GM19438 (cell line): ENCODE data around the gene YIPF2.

Source experiments
- ATAC-seq: cut with Tn5 transposase; IDR thresholded peaks from one replicate; pipeline ENCODE4 v1.9.1; 2021; ENCODE audit warnings: low read depth; ENCODE audit not compliant: unreplicated experiment

Gene YIPF2

DNA sequence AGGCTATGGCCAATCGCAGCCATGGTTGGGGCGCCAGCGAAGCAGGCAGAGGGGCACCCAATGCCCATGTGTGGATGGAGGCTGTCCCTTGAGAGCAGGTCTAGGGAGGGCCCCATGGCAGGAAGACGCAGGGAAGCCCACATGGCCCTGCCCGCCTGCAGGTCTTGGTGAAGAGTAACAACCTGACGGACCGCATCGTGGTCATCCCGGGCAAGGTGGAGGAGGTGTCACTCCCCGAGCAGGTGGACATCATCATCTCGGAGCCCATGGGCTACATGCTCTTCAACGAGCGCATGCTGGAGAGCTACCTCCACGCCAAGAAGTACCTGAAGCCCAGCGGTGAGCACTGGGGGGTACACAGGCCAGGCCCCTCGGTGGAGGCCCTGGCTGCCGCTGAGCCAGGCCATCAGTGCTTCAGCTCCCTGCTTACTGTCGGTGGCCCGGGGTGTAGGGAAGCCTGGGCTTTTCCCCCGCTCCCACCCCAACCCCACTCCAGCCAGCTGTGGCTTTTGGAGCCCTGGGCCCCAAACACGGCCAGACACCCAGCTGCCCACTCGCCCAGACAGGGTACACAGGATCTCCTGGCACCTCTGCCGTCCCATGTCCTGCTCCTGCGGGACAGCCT lies 14.6 kb downstream of the YIPF2 start:
- ATAC-seq, result no peak

DNA sequence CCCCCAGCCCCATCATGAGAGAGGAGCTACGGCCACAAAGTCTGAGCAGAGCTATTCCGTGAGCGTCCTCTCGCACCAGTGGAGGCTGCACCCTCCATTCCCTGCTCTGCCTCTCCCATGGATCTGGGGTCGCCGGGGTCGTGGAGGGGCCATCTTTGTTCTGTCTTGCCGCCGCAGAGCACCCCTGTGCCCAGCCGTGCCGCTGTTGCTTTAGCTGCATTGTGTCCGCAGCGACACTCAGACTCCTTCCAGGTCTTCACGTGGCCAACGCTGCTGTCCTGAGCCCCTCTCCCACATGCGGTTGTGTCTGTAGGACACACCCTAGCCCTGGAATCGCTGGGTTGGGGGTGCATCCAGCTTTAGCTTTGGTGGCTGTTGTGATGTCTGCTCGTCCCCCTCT lies 15.8 kb downstream of the YIPF2 start:
- no peak for ATAC-seq

DNA sequence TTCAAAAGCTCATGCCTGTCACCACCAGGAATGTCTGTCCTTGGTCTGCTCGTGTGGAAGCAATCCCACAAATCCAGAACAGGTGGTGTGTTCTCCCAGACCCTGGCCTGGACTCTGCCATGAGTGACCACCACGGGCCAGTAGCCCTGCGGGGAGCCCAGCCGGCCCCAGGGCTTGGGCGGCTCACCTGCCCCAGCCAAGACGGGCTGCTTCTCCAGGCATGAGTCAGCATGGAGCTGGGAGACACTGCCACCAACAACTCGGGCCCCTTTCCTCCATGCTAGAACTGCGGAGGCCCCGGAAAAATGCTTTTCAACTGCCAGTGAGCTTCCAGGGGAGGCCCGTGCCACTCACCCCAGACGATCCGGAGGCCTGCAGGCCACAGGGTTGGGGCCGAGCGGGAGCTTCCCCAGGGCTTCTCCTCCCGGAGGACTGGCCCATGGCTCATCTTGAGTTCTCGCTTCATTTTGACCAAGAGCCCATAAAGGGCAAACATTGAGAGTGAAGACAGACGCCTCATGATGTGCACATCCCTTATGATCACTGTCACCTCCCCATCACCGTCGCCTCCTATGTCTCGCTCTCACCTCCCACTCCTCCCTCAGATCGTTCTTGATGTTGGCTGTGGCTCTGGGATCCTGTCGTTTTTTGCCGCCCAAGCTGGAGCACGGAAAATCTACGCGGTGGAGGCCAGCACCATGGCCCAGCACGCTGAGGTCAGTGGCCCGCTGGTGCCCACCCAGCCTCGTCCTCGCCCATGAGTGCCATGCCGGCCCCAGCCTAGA lies 16.7 kb downstream of the YIPF2 start:
- no peak for ATAC-seq

DNA sequence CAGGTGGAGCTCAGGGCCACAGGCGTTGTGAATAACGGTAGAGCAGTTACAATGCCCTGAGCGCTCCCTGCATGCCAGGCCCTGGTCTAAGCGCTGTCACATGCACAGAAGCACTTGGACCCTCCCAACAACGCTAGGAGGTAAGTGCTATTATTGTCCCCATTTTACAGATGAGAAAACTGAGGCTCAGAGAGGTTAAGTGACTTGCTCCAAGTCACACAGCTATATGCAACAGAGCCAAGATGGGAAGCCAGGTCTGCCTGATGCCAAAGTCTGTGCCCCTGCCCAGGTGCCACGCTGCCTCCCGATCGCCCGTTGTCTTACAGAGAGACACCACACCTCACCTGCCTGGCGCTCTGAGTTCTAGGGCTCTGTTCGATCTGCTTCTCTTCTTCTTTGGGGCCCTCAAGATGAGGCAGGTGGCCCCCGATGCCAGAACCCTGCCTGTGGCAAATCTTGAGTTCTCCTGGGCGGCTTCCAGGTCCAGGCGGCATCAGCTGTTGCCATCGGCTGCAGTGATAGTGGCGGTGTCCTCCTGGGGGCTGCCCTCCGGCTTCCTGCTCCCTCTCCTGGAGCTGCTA lies 20.0 kb downstream of the YIPF2 start:
- no peak for ATAC-seq

DNA sequence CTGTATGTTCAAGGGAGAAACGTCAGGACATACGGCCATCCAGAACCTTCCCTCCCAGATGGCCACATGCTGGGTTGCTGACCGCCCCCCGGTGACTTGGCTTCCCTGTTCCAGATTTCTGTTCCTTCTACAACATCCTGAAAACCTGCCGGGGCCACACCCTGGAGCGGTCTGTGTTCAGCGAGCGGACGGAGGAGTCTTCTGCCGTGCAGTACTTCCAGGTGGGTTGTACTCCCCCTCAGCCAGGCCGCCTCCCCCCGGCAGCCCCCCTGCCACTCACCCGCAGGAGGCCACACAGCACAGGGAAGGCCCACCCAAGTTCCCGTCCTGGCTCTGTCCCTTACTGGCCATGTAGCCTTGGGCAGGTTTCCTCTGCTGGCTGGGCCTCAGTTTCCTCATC lies 20.5 kb downstream of the YIPF2 start:
- ATAC-seq, result no peak

DNA sequence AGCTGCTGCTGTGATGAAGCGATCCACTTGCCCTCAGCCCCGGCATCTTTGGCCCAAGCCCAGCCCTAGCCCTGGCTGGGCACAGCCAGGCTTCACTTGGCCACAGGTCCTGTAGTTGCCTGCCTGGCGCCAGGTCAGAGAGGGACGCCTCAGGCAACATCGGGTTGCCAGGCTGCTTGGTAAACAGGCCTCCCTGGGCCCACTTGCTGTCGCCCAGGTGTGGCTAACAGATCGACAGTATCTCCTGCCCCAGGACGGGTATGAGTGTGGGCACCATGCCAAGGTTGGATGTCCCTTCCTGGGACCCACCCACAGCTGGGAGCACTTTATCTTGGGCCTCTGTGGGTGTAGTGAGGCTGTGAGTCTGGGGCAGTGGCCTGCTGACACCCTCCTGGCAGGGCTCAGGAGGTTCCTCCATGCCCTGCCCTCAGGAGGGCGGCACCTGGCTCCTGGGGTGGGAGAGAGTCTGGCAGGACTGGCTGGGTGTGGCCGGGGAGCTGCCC lies 29.2 kb downstream of the YIPF2 start:
- no peak for ATAC-seq

DNA sequence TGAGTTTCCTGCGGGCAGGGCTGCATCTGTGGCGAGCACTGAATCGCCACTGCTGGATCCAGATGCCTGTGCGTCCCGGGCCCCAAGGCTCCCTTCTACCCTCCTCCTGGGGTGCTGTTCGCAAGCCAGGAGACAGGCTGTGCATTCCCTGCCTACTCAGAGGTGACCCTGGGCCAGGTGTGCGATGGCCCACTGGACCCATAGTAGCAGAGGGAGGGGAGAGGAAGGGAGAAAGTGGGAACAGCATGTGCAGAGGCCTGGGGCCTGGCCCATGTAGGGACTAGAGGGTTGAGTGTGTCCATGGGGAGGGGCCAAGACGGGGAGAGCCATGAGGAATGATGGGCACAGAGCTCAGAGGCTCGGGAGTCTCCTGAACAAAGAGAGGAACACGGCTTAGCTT lies 29.8 kb downstream of the YIPF2 start:
- ATAC-seq, result no peak

DNA sequence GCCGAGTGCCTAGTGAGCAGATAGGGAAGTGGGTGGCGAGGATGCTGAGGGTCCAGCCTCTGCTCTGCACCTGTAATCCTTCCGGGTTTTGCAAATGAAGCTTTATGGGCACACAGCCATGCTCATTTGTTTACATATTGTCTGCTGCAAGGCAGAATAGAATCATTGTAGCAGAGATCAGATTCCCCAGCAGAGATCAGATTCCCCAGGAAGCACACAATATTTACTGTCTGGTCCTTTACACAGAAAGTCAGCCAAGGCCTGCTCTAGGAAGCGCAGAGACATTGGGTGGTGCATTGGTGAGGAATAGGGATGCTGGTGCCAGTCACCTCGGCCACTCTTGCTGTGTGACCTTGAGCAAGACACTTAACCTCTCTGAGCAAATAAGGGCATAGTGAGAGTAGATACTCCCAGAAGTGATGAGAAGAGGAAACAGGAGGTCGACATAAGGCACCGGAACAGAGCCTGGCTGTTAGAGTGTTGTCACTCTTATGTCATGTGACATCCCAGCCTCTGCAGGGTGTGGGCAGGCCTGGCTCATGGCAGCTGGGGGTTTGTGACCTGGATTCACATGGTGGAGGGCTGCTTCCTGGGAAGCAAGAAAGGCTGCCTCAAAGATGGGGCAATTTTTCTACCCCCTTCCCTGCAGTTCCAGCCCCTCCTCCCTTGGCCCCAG lies 31.4 kb downstream of the YIPF2 start:
- ATAC-seq, result no peak

DNA sequence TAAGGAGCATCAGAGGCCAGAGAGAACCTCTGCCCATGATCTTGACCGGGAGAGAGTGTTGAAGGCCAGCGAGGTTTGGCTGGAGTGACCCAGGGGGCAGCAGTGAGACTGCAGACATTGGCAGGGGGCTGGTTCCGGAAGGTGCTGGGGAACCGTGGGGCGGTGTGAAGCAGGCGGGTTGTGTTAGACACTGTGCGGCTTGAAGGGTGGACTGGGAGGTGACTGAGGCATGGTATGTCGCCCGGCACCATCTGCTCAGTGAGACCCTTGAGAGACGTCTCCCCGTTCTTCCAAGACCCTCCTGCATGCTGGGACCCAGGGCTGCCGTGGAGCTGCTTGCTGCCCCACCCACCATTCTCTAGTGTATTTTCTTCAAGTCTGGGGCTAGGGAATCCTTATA lies 32.5 kb downstream of the YIPF2 start:
- no peak for ATAC-seq

DNA sequence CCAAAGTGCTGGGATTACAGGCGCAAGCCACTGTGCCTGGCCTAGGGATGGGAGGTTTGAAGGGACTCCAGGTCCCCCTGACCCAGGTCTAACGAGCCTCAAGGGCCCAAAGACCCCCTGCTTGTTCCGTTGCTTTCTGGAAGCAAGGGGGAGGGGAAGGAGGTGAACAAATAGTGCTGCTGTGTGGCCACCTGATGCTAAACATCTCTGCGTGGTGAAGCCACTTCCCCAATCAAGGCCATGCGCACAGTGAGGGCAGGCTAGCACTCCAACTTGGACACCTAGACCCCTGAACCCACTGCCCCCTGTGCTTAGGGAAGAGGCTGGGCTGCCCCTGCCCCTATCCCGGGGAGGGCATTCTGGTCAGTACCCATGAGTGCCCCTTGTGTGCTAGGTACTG lies 33.1 kb downstream of the YIPF2 start:
- no peak for ATAC-seq

DNA sequence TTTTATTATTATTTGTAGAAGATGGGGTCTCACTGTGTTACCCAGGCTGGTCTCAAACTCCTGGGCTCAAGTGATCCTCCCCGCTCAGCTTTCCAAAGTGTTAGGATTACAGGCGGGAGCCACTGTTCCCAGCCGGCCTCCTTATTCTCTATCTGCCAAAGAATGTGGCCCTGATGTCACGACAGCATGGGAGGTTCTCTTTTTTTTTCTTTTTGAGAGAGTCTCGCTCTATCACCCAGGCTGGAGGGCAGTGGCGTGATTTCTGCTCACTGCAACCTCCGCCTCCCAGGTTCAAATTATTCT lies 33.6 kb downstream of the YIPF2 start:
- no peak for ATAC-seq

DNA sequence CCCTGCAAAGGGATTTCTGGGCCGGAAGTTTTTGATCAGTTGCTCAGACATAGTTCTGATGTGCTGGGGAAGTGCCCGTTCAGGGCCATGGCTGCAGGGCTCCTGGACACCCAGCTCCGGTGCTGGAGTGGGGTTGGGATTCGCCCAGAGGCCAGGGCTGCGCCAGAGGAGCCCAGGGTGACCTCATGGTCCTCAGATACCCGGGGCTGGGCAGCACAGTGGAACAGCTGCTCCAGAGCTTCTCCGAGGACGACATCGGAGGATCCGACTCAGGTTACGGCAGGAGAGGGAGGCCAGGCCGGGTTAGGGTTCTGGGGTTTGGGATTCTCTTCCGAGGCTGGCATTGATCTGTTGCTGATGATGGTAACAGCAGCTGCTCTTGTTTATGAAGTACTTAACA lies 36.2 kb downstream of the YIPF2 start:
- no peak for ATAC-seq

DNA sequence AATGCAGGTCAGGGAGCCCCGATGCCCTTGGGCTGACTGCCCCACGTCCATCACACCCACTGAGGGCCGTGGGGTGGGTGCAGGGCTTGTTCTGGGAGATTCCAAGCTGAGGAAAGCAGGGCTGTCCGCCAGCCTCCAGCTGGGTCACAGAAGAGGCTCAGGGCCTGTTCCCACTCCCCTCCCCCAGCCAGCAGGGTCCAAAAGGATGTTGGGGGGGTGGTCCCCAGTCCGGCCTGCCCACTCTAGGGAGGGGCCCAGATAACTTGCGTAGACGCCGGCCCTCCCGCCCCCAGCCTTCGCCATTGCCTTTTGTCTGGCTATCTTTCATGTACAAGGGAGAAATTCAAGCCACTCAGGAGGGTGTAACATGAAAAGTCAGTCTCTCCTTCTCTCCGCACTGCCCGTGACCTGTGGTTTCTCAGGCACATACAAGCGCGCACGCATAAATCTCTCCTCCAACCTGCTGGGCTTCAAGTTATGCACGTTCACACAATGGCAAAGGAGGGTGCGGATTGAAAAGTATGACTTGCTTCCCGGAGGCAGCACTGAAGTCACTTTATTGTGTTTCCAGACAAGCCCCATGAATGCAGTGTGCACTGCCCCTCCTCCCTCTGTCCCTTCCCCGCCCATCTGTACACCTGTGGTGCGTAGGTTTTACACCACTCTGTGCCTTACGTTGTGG lies 36.9 kb downstream of the YIPF2 start:
- no peak for ATAC-seq

DNA sequence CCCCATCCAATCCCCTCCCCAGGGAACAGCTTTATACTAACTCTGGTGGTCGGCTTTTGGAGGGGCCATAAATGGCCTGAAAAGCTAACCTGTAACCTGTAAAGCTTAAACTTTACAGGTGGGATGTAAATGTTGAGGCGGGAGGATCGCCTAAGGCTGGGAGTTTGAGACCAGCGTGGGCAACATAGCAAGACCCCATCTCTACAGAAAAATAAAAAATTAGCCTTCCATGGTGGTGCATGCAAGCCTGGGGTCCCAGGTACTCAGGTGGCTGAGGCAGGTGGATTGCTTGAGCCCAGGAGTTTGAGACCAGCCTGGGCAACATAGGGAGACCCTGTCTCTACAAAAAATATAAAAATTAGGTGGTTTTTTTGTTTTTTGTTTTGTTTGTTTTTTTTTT lies 38.6 kb downstream of the YIPF2 start:
- ATAC-seq, result no peak

DNA sequence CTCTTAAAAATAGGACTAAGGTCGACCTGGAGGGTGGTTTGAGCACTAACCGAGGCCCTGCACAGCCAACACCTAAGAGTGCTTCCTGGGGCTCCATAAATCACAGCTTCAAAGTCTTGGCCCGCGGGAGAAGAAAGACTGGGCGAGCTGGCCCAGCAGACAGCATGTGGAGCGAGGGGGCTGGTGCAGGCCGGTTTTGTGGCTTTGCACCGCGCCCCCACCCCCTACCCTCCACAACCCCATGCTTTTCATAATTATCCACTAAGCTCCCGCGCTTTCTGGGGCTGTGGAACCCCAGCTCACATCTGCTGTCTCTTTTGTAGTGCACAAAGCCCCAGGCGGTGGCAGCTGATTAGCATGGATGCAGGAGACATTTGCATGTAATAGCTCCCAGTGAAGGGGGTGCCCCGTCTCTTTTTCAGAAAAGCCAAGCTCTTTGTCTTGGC lies 40.0 kb downstream of the YIPF2 start:
- ATAC-seq, result no peak

DNA sequence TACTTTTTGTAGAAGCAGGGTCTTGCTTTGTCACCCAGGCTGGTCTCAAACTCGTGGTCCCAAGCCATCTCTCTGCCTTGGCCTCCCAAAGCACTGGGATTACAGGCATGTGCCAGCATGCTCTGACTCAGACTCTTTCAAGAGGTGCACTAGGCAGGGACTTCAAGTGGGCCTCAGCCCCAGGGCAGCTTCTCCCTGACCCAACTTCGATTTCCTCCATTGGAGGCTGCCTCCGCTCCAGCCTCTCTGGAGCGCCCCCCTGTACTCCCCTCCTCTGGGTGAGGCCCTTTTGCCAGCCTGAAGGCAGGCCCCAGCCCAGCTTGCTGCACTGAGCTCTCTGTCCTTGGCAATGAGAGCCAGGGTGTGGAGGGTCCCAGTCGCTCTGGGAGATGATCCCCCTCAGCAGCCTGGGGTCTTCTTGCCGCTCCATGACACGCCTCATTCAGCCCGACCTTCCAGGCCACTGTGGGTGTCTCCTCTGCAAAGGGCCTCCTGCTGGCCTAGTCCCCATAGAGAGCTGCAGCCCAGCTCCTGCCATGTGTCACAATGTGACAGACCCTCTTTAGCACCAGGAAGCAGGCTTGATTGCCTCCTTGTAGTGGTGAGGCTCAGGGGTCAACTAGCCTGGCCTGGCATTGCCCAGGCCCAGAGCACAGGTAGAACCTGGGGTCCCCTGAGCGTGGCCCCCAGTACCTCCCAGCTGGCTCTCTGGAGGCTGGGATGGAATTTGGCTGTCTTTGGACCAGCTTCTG lies 40.6 kb downstream of the YIPF2 start:
- no peak for ATAC-seq

DNA sequence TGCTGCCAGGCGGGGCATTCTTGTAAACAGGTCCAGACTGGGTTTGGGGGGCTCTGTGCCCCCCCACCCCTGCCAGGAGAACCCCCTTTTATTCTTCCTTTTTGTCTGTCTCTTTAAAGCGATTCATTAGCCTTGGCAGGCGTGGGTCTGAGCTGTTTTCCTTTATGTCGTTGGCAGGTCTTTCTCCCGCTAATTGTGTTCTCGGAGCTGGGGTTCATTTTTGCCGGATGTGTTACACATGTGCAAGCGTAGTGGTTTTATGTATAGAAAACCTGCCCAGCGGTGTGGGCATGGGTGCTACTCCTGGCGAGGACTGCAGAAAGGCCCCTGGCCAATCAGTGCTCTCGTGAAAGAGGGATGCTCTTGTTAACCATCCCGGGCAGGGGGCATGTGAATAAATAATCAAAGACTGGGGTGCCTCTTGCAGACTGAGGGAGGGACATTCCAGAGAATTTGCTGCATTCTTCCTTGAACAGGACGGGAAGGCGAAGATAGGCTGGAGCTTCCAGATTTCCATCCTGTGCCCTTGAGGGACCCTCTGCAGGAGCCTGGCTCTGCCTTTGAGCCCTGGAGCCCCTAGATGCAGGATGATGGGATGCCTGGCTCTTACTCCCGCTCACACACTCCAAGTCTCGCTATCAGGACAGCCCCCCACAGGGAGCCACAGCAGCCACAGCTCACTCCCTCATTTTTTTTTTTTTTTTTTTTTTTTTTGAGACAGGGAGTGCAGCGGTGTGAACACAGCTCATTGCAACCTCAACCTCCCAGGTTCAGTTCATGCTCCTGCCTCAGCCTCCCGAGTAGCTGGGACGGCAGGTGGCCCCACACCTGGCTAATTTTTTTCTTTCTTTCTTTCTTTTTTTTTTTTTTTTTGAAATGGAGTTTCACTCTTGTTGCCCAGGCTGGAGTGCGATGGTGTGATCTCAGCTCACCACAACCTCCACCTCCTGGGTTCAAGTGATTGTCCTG lies 43.0 kb downstream of the YIPF2 start:
- no peak for ATAC-seq

DNA sequence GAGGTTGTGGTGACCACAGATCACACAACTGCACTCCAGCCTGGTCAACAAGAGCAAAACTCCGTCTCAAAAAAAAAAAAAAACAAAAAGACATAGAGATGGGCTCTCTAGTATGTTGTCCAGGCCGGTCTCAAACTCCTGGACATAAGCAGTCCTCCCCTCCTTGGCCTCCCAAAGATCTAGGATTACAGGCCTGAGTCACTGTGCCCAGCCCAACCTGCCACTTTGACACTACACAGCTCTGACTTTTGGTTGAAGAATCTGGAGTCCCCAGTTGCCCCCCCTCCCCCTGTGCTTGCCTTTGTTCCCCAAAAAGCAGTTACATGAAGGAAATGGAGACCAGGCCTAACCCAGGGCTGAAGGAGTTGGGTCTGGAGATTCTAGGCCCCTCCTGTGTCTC lies 44.2 kb downstream of the YIPF2 start:
- ATAC-seq, result no peak

DNA sequence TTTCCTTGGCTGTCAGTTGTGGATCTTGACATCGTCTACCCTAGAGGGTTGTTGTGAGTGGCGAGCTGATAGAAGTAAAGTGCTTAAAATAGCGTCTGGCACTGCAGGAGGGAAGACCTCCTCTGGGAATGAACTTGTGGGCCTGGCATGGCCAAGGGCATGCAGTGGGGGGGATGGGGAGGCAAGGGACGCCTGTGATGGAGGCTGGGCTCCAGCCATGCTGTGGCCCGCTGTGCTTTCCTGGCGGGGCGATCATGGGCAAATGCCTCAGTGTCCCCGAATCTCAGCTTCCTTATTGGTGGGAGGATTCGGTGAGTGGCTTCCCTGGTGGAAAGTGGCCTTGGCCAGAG lies 46.4 kb downstream of the YIPF2 start:
- ATAC-seq, result no peak
